ENCODE measurements around the gene RFX3.

The RFX3 gene

DNA sequence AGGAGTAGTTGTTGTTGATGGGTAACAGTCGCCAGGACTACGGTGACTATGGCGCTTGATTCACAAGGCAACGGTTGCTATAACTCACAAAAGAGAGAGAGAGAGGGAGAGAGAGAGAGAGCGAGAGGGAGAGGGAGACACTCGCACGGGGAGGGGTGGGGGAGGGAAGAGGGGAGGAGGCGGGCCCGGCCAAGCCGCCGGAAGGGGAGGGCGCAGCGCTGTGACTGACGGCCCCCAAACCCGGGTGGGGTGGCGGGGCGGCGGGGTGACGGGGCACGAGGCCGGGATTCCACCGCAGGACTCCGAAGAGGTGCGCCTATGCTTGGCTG, at the start of gene RFX3:
RFX3 (minus strand) TSS at position 166 of the 329 bp plus-strand sequence. CDS start 130,413 bp downstream, outside the sequence.
- H3K27me3 ChIP-seq (ENCODE audit: control insufficient read depth in 1 of 2, insufficient read depth in 2 of 2, low read length in 2 of 2): no peaks in the 10 kb centered on the region
- no peaks in the 10 kb centered on the region for H3K9me3 ChIP-seq (ENCODE audit: low read length)
- H3K4me1 ChIP-seq (ENCODE audit: insufficient read depth, low read length): peaks cover 25% of the 10 kb centered on the region
- peak within 1 kb of the TSS; percentile 100 for H3K27ac ChIP-seq (ENCODE audit: low read depth, low read length)
- H3K4me3 ChIP-seq (ENCODE audit: low read depth in 1 of 2, low read length in 2 of 2): peak within 1 kb of the TSS; percentile 97
- H3K9ac ChIP-seq (ENCODE audit: low read length): peak within 1 kb of the TSS; percentile 100
- H3K36me3 ChIP-seq (ENCODE audit: insufficient read depth, low read length): no peaks in the 10 kb centered on the region

DNA sequence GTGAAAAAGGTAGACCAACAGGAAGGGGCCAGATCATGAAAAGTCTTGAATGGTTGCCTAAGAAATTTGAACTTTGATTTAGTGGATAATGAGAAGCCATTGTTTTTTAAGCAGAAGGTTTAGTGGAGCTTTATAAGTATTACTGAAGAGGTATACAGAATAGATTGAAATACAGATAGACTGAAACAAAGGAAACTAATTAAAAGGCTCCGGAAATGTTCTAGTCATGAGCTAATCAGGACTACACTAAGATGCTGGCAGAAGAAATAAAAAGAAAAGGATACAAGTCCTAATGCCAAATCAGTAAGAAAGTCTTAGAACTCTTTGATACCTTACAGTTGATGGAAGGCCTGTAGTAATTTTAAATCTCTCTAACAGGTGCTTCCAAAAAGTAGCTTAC, 45.7 kb upstream of the RFX3 start:
- Histone ChIP-seq H3K36me3 (ENCODE audit: insufficient read depth, low read length) (no peaks in the 10 kb centered on the region), H3K9ac (ENCODE audit: low read length) (no peak overlapping the region), H3K9me3 (ENCODE audit: low read length) (no peaks in the 10 kb centered on the region), H3K4me1 (ENCODE audit: insufficient read depth, low read length) (no peaks in the 10 kb centered on the region), H3K27ac (ENCODE audit: low read depth, low read length) (no peak overlapping the region), H3K27me3 (ENCODE audit: control insufficient read depth in 1 of 2, insufficient read depth in 2 of 2, low read length in 2 of 2) (no peaks in the 10 kb centered on the region), H3K4me3 (ENCODE audit: low read depth in 1 of 2, low read length in 2 of 2) (no peak overlapping the region)

DNA sequence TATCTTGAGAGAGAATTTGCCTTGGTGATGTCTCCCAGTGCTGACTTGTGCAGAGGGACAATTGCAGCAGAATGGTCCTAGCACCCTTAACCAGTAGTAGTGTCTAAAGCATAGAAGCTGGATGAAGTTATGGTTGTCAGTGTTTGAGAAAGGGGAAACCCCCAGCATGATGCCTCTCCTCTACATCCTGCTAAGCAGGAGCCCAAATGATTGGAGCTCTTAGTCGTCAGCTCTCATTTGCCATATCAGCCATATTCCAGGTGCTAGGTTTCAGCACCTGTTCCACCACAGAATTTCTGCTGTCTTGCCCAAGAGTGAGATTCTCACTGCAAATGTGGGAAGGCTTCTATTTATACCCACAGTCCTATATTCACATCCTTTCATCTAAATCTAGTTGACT, 43.7 kb upstream of the RFX3 start:
- no peaks in the 10 kb centered on the region for H3K27me3 ChIP-seq (ENCODE audit: control insufficient read depth in 1 of 2, insufficient read depth in 2 of 2, low read length in 2 of 2)
- H3K27ac ChIP-seq (ENCODE audit: low read depth, low read length): no peak overlapping the region
- H3K9ac ChIP-seq (ENCODE audit: low read length): no peak overlapping the region
- H3K4me1 ChIP-seq (ENCODE audit: insufficient read depth, low read length): no peaks in the 10 kb centered on the region
- no peaks in the 10 kb centered on the region for H3K9me3 ChIP-seq (ENCODE audit: low read length)
- no peak overlapping the region for H3K4me3 ChIP-seq (ENCODE audit: low read depth in 1 of 2, low read length in 2 of 2)
- no peaks in the 10 kb centered on the region for H3K36me3 ChIP-seq (ENCODE audit: insufficient read depth, low read length)

DNA sequence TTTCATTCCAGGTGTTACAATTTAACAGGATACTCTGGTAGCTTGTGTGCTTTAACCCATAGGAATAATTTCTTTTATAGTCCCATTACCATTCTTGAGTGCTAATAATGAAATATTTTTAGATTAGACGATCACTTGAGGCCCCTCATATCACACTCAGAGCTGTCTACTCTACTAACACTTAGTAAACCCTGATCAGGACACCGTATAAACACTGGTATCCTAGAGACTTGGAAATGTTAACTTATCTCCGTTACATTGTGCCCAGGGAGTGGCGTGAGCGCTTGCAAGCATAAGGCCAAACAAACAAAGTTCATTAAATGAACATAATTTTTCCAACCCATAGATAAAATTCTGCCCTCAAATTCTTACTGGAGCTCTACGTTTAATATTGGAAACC, 42.2 kb upstream of the RFX3 start:
- H3K36me3 ChIP-seq (ENCODE audit: insufficient read depth, low read length): no peaks in the 10 kb centered on the region
- no peaks in the 10 kb centered on the region for H3K27me3 ChIP-seq (ENCODE audit: control insufficient read depth in 1 of 2, insufficient read depth in 2 of 2, low read length in 2 of 2)
- no peaks in the 10 kb centered on the region for H3K9me3 ChIP-seq (ENCODE audit: low read length)
- H3K9ac ChIP-seq (ENCODE audit: low read length): no peak overlapping the region
- no peaks in the 10 kb centered on the region for H3K4me1 ChIP-seq (ENCODE audit: insufficient read depth, low read length)
- H3K4me3 ChIP-seq (ENCODE audit: low read depth in 1 of 2, low read length in 2 of 2): no peak overlapping the region
- no peak overlapping the region for H3K27ac ChIP-seq (ENCODE audit: low read depth, low read length)

DNA sequence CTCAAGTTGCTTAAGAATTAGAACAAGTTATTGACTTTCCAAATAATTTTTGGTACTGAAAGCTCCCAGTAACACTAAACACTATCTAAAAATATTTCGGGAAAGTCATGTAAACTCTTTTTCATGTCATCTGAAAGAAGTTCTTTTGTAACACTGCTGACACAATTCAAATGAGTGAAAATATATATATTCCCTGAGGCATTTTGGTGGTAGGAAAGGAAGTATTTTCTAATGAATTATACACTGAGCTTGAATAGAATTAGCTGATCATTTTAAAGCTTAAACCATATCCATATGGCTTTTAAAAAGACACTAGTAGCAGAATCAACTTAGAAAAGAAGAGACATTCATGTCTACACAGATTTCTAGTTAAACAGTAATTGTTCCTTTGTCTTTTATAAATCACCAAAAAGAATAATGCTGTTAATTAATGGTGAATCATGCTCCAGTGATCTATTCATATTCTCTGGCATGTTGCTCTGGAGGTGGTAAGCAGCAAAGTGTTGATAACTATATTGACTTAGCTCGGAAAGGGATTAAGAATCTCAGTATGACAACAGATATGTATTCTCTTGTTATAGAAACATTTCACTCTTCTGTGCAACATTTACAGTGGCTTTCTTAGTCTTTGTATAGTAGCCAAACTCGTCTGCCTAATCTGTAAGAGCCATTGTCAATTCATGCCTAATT, 27.4 kb upstream of the RFX3 start:
- no peak overlapping the region for H3K27ac ChIP-seq (ENCODE audit: low read depth, low read length)
- no peaks in the 10 kb centered on the region for H3K27me3 ChIP-seq (ENCODE audit: control insufficient read depth in 1 of 2, insufficient read depth in 2 of 2, low read length in 2 of 2)
- H3K9me3 ChIP-seq (ENCODE audit: low read length): no peaks in the 10 kb centered on the region
- H3K9ac ChIP-seq (ENCODE audit: low read length): no peak overlapping the region
- no peaks in the 10 kb centered on the region for H3K4me1 ChIP-seq (ENCODE audit: insufficient read depth, low read length)
- no peaks in the 10 kb centered on the region for H3K36me3 ChIP-seq (ENCODE audit: insufficient read depth, low read length)
- no peak overlapping the region for H3K4me3 ChIP-seq (ENCODE audit: low read depth in 1 of 2, low read length in 2 of 2)

DNA sequence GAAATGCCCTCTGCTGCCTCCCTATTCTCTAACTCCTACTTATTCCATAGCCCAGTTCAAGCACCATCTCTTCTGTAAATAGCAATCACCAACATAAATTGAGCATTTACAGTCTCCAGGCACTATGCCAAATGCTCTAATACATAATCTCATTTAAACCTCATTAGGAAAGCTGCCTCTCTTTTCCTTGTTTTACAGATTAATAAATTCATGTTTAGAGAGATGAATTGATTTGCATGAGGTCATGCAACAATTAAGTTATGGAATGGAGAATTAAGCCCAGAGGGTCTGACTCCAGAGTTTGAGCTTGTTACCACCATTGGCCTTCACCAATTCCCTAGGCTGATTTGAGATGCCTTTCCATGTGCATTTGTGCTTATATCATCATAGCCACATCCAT, 23.4 kb upstream of the RFX3 start:
- Histone ChIP-seq H3K27ac (ENCODE audit: low read depth, low read length) (no peak overlapping the region), H3K36me3 (ENCODE audit: insufficient read depth, low read length) (no peaks in the 10 kb centered on the region), H3K27me3 (ENCODE audit: control insufficient read depth in 1 of 2, insufficient read depth in 2 of 2, low read length in 2 of 2) (no peaks in the 10 kb centered on the region), H3K9ac (ENCODE audit: low read length) (no peak overlapping the region), H3K9me3 (ENCODE audit: low read length) (no peaks in the 10 kb centered on the region), H3K4me1 (ENCODE audit: insufficient read depth, low read length) (no peaks in the 10 kb centered on the region), H3K4me3 (ENCODE audit: low read depth in 1 of 2, low read length in 2 of 2) (no peak overlapping the region)

DNA sequence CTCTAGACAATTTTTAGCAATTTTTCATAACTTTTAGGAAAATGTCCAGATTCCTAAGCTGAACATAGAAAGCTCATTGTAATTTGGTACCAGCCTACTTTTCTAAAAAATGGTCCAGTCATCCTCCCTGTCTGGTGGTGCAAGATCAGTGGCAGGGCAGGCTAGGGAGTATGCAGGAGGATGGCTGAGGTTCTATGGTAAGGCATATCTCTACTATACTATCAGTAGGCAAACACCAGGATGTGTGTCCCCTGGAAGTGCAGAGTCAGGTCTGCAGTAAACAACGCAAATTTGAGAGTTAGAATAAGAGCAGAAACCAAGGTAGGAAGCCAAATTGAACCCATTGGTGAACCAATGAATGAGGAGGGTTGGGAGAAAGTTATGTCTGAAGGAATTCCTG, 22.8 kb upstream of the RFX3 start:
- H3K9ac ChIP-seq (ENCODE audit: low read length): no peak overlapping the region
- no peaks in the 10 kb centered on the region for H3K4me1 ChIP-seq (ENCODE audit: insufficient read depth, low read length)
- no peak overlapping the region for H3K27ac ChIP-seq (ENCODE audit: low read depth, low read length)

DNA sequence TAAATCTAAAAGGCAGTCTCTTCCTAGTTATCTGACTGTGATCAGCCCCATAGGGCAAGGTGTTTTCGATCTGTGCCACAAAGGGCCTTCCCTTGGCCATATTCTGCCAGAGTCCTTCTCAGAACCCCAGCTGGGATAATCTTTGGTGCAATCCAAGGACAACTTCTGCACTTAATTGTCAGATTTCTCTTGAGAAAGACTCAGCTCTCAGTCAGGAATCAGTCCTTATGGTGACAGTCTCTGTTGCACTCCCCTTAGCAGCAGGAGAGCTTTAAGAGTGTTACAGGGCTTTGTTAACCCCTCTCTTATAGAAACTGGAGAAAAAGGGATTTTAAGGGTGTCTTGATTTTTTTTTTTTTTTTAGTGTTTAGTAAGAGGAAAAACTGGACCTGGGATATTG, 15.4 kb upstream of the RFX3 start:
- Histone ChIP-seq H3K36me3 (ENCODE audit: insufficient read depth, low read length) (no peaks in the 10 kb centered on the region), H3K27ac (ENCODE audit: low read depth, low read length) (no peak overlapping the region), H3K4me3 (ENCODE audit: low read depth in 1 of 2, low read length in 2 of 2) (no peak overlapping the region), H3K9ac (ENCODE audit: low read length) (no peak overlapping the region), H3K27me3 (ENCODE audit: control insufficient read depth in 1 of 2, insufficient read depth in 2 of 2, low read length in 2 of 2) (no peaks in the 10 kb centered on the region), H3K4me1 (ENCODE audit: insufficient read depth, low read length) (no peaks in the 10 kb centered on the region), H3K9me3 (ENCODE audit: low read length) (no peaks in the 10 kb centered on the region)

More for the DNA sequence above, 22.8 kb upstream of the RFX3 start:
- H3K27me3 ChIP-seq (ENCODE audit: control insufficient read depth in 1 of 2, insufficient read depth in 2 of 2, low read length in 2 of 2): no peaks in the 10 kb centered on the region
- no peaks in the 10 kb centered on the region for H3K9me3 ChIP-seq (ENCODE audit: low read length)
- no peaks in the 10 kb centered on the region for H3K36me3 ChIP-seq (ENCODE audit: insufficient read depth, low read length)
- no peak overlapping the region for H3K4me3 ChIP-seq (ENCODE audit: low read depth in 1 of 2, low read length in 2 of 2)

DNA sequence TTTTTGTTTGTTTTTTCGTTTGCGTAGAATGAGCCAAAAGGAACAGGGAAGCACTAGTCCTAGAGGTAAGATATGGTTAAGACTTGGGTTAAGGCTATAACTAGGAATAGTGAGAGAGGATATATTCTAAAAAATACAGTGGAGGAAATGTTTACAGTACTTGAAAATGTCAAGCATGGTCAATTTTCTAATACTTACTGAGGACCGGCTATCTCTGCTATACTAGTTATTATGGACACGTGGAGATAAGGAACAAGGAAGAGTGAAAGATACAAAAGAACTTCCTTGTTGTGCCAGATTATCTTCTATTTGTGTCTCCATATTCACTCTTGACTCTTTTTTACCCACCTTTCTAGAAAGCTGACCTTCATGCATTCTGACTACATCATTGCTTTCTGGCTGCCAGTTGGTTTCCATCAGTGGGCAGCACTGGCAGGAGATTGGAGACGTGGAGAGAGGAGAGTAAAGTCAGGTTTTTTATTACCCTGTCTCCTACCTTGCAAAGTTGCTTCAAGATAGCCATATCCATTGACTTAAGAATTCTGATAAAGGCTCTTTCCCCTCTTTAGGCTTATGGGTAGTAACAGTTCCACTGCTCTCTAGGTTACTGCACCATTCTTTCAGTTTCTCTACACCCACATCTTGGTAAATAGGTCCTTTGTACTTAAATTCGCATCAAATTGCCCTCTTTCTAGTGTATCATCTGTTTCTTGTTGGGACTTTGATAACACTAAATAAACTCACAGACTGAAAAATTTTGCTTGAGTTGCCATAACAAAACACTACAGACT, 9.0 kb upstream of the RFX3 start:
- H3K36me3 ChIP-seq (ENCODE audit: insufficient read depth, low read length): no peaks in the 10 kb centered on the region
- no peak overlapping the region for H3K9ac ChIP-seq (ENCODE audit: low read length)
- H3K4me1 ChIP-seq (ENCODE audit: insufficient read depth, low read length): no peaks in the 10 kb centered on the region
- H3K27me3 ChIP-seq (ENCODE audit: control insufficient read depth in 1 of 2, insufficient read depth in 2 of 2, low read length in 2 of 2): no peaks in the 10 kb centered on the region
- no peak overlapping the region for H3K4me3 ChIP-seq (ENCODE audit: low read depth in 1 of 2, low read length in 2 of 2)
- H3K9me3 ChIP-seq (ENCODE audit: low read length): no peaks in the 10 kb centered on the region
- H3K27ac ChIP-seq (ENCODE audit: low read depth, low read length): no peak overlapping the region

DNA sequence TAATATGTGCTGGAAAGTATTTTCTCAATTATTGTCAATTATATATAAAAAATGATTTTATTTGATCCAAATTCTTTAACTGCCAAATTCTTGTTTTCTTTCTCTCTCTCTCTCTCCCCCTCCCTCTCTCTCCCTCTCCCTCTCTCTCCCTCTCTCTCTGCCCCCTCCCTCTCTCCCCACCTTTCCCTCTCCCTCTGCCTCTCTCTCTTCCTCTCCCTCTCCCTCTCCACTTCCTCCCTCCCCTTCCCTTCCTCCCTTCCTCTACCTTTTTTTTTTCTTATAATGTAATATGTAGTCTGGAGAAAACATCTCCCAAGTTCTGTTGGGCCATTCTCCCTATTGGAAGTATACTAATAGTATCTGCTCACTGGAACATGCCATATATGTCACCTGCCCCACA, 6.4 kb upstream of the RFX3 start:
- no peaks in the 10 kb centered on the region for H3K36me3 ChIP-seq (ENCODE audit: insufficient read depth, low read length)
- H3K27ac ChIP-seq (ENCODE audit: low read depth, low read length): no peak overlapping the region
- no peaks in the 10 kb centered on the region for H3K9me3 ChIP-seq (ENCODE audit: low read length)
- no peak overlapping the region for H3K9ac ChIP-seq (ENCODE audit: low read length)
- no peak overlapping the region for H3K4me3 ChIP-seq (ENCODE audit: low read depth in 1 of 2, low read length in 2 of 2)
- no peaks in the 10 kb centered on the region for H3K27me3 ChIP-seq (ENCODE audit: control insufficient read depth in 1 of 2, insufficient read depth in 2 of 2, low read length in 2 of 2)
- H3K4me1 ChIP-seq (ENCODE audit: insufficient read depth, low read length): peaks cover 16% of the 10 kb centered on the region

DNA sequence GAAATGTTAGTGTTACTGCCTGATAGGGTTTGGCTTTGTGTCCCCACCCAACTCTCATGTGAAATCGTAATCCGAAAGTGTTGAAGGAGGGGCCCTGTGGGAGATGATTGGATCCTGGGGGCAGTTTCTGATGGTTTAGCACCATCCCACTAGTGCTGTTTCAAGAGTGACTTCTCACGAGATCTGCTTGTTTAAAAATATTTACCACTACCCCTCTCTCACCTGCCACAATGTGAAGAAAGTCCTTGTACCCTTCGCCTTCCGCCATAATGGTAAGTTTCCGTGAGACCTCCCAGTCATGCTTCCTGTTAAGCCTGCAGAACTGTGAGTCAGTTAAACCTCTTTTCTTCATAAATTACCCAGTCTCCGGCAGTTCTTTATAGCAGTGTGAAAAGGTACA, 2.6 kb upstream of the RFX3 start:
- Histone ChIP-seq H3K27me3 (ENCODE audit: control insufficient read depth in 1 of 2, insufficient read depth in 2 of 2, low read length in 2 of 2) (no peaks in the 10 kb centered on the region), H3K27ac (ENCODE audit: low read depth, low read length) (no peak overlapping the region)

More for the DNA sequence above, 2.6 kb upstream of the RFX3 start:
- Histone ChIP-seq H3K9ac (ENCODE audit: low read length) (no peak overlapping the region), H3K36me3 (ENCODE audit: insufficient read depth, low read length) (no peaks in the 10 kb centered on the region), H3K4me3 (ENCODE audit: low read depth in 1 of 2, low read length in 2 of 2) (no peak overlapping the region), H3K4me1 (ENCODE audit: insufficient read depth, low read length) (peaks cover 25% of the 10 kb centered on the region), H3K9me3 (ENCODE audit: low read length) (no peaks in the 10 kb centered on the region)
